HG03521 (cell line): ENCODE data around the gene TMEM161A.
"Not testable (repeated sequence)": the region's sequence is repeated elsewhere in the genome, so short reads cannot be mapped to it uniquely, and the experiment has no call there.

ENCODE experiments used
- ATAC-seq: cut with Tn5 transposase; IDR thresholded peaks from one replicate; pipeline ENCODE4 v1.9.1; 2021; ENCODE audit warnings: mild to moderate bottlenecking, moderate library complexity; ENCODE audit not compliant: unreplicated experiment

Gene TMEM161A

GRCh38 chr19:19138109-19138981, at the start of gene TMEM161A:
TMEM161A (minus strand) TSS chr19:19138478; CDS start chr19:19138428, 50 bp downstream.
- peak; percentile 98 for ATAC-seq

GRCh38 chr19:19186742-19187141, 48.5 kb upstream of the TMEM161A start:
- no peak for ATAC-seq

GRCh38 chr19:19185853-19186740, 47.8 kb upstream of the TMEM161A start:
- no peak for ATAC-seq

- ATAC-seq: no peak
These were observed 43.3 kb upstream of the TMEM161A start for GRCh38 chr19:19181488-19181998.

- ATAC-seq: no peak
These were observed 41.5 kb upstream of the TMEM161A start for GRCh38 chr19:19179548-19180441.

GRCh38 chr19:19176950-19177349, 38.7 kb upstream of the TMEM161A start:
- no peak for ATAC-seq

GRCh38 chr19:19173243-19173642, 35.0 kb upstream of the TMEM161A start:
- not testable (repeated sequence) for ATAC-seq

- ATAC-seq: no peak
These were observed 33.7 kb upstream of the TMEM161A start for GRCh38 chr19:19171821-19172532.

GRCh38 chr19:19170873-19171672, 32.8 kb upstream of the TMEM161A start:
- ATAC-seq: no peak

- ATAC-seq: peak; percentile 85
These were observed 32.0 kb upstream of the TMEM161A start, which contains the start of gene MEF2B for GRCh38 chr19:19170053-19170872. MEF2B (minus strand) TSS chr19:19170263; CDS start chr19:19150735, 19,528 bp downstream.

- ATAC-seq: no peak
These were observed 31.2 kb upstream of the TMEM161A start for GRCh38 chr19:19169236-19170052.

- no peak for ATAC-seq
These were observed 29.3 kb upstream of the TMEM161A start for GRCh38 chr19:19167612-19168011.

GRCh38 chr19:19165396-19165795, 27.1 kb upstream of the TMEM161A start:
- no peak for ATAC-seq

- no peak for ATAC-seq
These were observed 24.2 kb upstream of the TMEM161A start for GRCh38 chr19:19162495-19162894.

- no peak for ATAC-seq
These were observed 22.3 kb upstream of the TMEM161A start for GRCh38 chr19:19160461-19161035.

- no peak for ATAC-seq
These were observed 21.3 kb upstream of the TMEM161A start for GRCh38 chr19:19159534-19159933.

- no peak for ATAC-seq
These were observed 19.5 kb upstream of the TMEM161A start for GRCh38 chr19:19157808-19158207.
